BLaER1 treated with 17β-estradiol and CSF1 and Interleukin-3, amounts not matched to agents 10 nM and 100 nM (cell line): Measurements from ENCODE around the gene ZMIZ1.
A peak's percentile ranks its signal among the peaks of the same experiment; 100 is the strongest.

Experiments
- H3K27ac ChIP-seq, 11 experiments: shearing (Covaris generic); formaldehyde crosslinking; 2 replicates each; pipeline ENCODE4 v1.8.1; 2022
- H3K27me3 ChIP-seq, 11 experiments: shearing (Covaris generic); formaldehyde crosslinking; 2 replicates each; pipeline ENCODE4 v1.8.1; 2022
- H3K36me3 ChIP-seq, 11 experiments: shearing (Covaris generic); formaldehyde crosslinking; 2 replicates each; pipeline ENCODE4 v1.8.1; 2022
- H3K4me1 ChIP-seq, 10 experiments: shearing (Covaris generic); formaldehyde crosslinking; 2 replicates each; pipeline ENCODE4 v1.8.1; 2022
- H3K4me2 ChIP-seq, 11 experiments: shearing (Covaris generic); formaldehyde crosslinking; 2 replicates each; pipeline ENCODE4 v1.8.1; 2022
- H3K4me3 ChIP-seq, 10 experiments: shearing (Covaris generic); formaldehyde crosslinking; 2 replicates each; pipeline ENCODE4 v1.8.1; 2022
- H3K9ac ChIP-seq, 11 experiments: shearing (Covaris generic); formaldehyde crosslinking; 2 replicates each; pipeline ENCODE4 v1.8.1; 2022
- H3K9me3 ChIP-seq, 11 experiments: shearing (Covaris generic); formaldehyde crosslinking; replicated peaks in 1 of 11; 2 replicates each; pipeline ENCODE4 v1.8.1; 2022
- H4K20me1 ChIP-seq, 11 experiments: shearing (Covaris generic); formaldehyde crosslinking; 2 replicates each; pipeline ENCODE4 v1.8.1; 2022
- Cebpa-rat ChIP-seq, 11 experiments: shearing (Covaris generic); IDR thresholded peaks; 2 replicates each; pipeline ENCODE4 v1.8.1; 2022

The ZMIZ1 gene

DNA sequence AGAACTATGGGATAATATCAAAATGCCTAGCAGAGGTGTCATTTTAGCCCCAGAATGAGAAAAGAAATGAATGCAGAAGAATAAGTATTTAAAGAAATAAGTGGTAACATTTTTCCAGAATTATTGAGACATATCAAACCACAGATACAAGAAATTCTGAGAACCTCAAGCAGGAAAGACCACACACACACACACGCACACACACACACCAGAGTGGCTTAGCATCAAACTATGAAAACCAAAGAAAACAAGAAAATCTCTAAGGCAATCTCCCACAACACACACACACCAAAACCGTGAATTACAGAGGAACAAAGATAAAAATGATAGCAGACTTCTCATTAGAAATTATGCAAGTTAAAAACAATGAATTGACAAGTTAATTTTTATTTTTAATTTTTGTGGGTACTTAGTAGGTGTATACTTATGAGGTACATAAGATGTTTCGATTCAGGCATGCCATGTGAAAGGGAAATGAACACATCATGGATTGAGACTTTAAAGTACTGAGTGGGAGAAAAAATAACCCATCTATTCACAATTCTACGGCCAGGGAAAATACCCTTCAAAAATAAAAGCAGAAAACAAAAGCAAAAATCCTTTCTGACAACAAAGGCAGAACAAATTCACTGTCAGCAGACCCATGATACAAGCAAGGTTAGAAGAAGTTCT, 293.1 kb downstream of the ZMIZ1 start:
- Histone ChIP-seq H3K4me3 (no peak overlapping the region), H3K4me1 (peaks cover 0 to 5% (median 0%) of the 10 kb centered on the region in 10 experiments; a peak in 1 of 20 replicates), H3K9ac (no peak overlapping the region), H3K36me3 (peaks cover 0 to 22% (median 9%) of the 10 kb centered on the region in 11 experiments; a peak in 17 of 22 replicates), H4K20me1 (peaks cover 0 to 13% (median 0%) of the 10 kb centered on the region in 11 experiments; a peak in 5 of 22 replicates), H3K27ac (no peak overlapping the region), H3K4me2 (0 out of 22 replicates have a peak overlapping the region, but pooled peaks of 1 of the 11 experiments have one; percentile 26), H3K27me3 (no peaks in the 10 kb centered on the region), H3K9me3 (peaks cover 0 to 7% (median 0%) of the 10 kb centered on the region in 11 experiments; a peak in 6 of 22 replicates)
- TF ChIP-seq Cebpa-rat (IDR thresholded peaks at IDR 0.05): no peak
